ENCODE results near the gene PPP1R37.
A peak's percentile ranks its signal among the peaks of the same experiment; 100 is the strongest.

Gene PPP1R37

DNA sequence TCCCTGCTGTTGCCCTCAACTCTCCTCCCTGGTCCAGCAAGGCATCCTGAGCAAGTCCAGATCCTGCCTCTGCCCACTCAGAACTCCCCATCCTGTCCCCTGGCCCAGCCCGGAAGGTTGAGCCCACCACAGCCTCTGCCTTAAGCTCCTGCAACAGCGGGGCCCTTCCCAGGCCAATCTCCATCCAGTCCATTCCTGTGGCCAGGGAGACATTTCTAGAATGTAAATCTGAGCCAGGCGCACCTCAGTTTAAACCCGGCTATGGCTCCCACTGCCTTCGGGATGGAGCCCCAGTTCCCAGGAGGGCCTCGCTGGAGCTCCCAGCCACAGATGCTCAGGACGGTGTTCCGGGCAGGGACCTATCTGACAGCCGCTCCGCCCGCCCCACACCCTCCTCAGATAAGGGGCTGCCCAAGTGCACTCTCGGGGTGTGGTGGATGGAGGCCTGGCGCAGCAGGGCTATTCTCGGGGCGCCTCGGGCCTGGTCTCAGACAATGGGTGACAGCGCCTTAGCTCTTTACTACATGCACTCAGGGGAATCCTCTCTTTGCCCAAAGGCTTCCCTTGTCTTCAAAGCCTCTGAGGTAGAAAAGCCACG lies 79.7 kb downstream of the PPP1R37 start:
- ChIA-PET CTCF (interaction anchor here (1.7 kb wide), 1 partner anchor 46 kb away, joined by 3 read pairs; no protein-coding TSS in a partner anchor), POLR2A (no interaction called here)
- Histone ChIP-seq H3K4me3 (ENCODE audit: low read depth, low read length) (no peak overlapping the region), H3K36me3 (ENCODE audit: control insufficient read depth in 2 of 2, insufficient read depth in 1 of 2, low read length in 2 of 2) (no peaks in the 10 kb centered on the region), H3K4me1 (ENCODE audit: control insufficient read depth, insufficient read depth, low read length) (peaks cover 3% of the 10 kb centered on the region; the same call in 1 of the 2 replicates), H3K9me3 (ENCODE audit: control insufficient read depth, insufficient read depth, low read depth, low read length) (no peaks in the 10 kb centered on the region), H3K27ac (ENCODE audit: extremely low read depth, low read depth, low read length) (no peak overlapping the region)
- TF ChIP-seq FEZF1 (tag by site-specific recombination; IDR thresholded peaks at IDR 0.05) (no peak), ZNF624 (tag by site-specific recombination; IDR thresholded peaks at IDR 0.05) (no peak), ZNF394 (tag by site-specific recombination; IDR thresholded peaks at IDR 0.05; ENCODE audit: borderline replicate concordance) (no peak), ZFP3 (tag by site-specific recombination; IDR thresholded peaks at IDR 0.05; ENCODE audit: low read depth) (no peak), KLF1 (tag by site-specific recombination; IDR thresholded peaks at IDR 0.05) (peak; percentile 71)
- TF ChIP-seq, protein P1, sequence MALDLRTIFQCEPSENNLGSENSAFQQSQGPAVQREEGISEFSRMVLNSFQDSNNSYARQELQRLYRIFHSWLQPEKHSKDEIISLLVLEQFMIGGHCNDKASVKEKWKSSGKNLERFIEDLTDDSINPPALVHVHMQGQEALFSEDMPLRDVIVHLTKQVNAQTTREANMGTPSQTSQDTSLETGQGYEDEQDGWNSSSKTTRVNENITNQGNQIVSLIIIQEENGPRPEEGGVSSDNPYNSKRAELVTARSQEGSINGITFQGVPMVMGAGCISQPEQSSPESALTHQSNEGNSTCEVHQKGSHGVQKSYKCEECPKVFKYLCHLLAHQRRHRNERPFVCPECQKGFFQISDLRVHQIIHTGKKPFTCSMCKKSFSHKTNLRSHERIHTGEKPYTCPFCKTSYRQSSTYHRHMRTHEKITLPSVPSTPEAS (tag by site-specific recombination; IDR thresholded peaks at IDR 0.05) = no peak
- TF ChIP-seq, protein P2, sequence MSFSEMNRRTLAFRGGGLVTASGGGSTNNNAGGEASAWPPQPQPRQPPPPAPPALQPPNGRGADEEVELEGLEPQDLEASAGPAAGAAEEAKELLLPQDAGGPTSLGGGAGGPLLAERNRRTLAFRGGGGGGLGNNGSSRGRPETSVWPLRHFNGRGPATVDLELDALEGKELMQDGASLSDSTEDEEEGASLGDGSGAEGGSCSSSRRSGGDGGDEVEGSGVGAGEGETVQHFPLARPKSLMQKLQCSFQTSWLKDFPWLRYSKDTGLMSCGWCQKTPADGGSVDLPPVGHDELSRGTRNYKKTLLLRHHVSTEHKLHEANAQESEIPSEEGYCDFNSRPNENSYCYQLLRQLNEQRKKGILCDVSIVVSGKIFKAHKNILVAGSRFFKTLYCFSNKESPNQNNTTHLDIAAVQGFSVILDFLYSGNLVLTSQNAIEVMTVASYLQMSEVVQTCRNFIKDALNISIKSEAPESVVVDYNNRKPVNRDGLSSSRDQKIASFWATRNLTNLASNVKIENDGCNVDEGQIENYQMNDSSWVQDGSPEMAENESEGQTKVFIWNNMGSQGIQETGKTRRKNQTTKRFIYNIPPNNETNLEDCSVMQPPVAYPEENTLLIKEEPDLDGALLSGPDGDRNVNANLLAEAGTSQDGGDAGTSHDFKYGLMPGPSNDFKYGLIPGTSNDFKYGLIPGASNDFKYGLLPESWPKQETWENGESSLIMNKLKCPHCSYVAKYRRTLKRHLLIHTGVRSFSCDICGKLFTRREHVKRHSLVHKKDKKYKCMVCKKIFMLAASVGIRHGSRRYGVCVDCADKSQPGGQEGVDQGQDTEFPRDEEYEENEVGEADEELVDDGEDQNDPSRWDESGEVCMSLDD (tag by site-specific recombination; IDR thresholded peaks at IDR 0.05) = no peak

GRCh38 chr19:45173816-45174215 lies 80.8 kb downstream of the PPP1R37 start:
- TF ChIP-seq KLF8 (tag by site-specific recombination; IDR thresholded peaks at IDR 0.05) (no peak), ZNF501 (tag by site-specific recombination; IDR thresholded peaks at IDR 0.05) (no peak), ZNF155 (tag by site-specific recombination; IDR thresholded peaks at IDR 0.05) (no peak), ZNF37A (tag by site-specific recombination; IDR thresholded peaks at IDR 0.05) (no peak), ZNF398 (tag by site-specific recombination; IDR thresholded peaks at IDR 0.05) (no peak), ZNF10 (tag by site-specific recombination; IDR thresholded peaks at IDR 0.05) (no peak), GLI4 (tag by site-specific recombination; IDR thresholded peaks at IDR 0.05) (no peak), YY2 (tag by site-specific recombination; IDR thresholded peaks at IDR 0.05) (no peak), ZNF239 (tag by site-specific recombination; IDR thresholded peaks at IDR 0.05) (no peak), PBX3 (CRISPR knock-in tag; IDR thresholded peaks at IDR 0.05) (no peak), ZBTB7A (tag by site-specific recombination; IDR thresholded peaks at IDR 0.05; ENCODE audit: low read depth) (no peak), ZNF585B (tag by site-specific recombination; IDR thresholded peaks at IDR 0.05) (no peak), ZNF521 (tag by site-specific recombination; IDR thresholded peaks at IDR 0.05) (no peak), ZNF426 (tag by site-specific recombination; IDR thresholded peaks at IDR 0.05) (no peak), ZNF677 (tag by site-specific recombination; IDR thresholded peaks at IDR 0.05) (no peak)
- TF ChIP-seq, protein P3, sequence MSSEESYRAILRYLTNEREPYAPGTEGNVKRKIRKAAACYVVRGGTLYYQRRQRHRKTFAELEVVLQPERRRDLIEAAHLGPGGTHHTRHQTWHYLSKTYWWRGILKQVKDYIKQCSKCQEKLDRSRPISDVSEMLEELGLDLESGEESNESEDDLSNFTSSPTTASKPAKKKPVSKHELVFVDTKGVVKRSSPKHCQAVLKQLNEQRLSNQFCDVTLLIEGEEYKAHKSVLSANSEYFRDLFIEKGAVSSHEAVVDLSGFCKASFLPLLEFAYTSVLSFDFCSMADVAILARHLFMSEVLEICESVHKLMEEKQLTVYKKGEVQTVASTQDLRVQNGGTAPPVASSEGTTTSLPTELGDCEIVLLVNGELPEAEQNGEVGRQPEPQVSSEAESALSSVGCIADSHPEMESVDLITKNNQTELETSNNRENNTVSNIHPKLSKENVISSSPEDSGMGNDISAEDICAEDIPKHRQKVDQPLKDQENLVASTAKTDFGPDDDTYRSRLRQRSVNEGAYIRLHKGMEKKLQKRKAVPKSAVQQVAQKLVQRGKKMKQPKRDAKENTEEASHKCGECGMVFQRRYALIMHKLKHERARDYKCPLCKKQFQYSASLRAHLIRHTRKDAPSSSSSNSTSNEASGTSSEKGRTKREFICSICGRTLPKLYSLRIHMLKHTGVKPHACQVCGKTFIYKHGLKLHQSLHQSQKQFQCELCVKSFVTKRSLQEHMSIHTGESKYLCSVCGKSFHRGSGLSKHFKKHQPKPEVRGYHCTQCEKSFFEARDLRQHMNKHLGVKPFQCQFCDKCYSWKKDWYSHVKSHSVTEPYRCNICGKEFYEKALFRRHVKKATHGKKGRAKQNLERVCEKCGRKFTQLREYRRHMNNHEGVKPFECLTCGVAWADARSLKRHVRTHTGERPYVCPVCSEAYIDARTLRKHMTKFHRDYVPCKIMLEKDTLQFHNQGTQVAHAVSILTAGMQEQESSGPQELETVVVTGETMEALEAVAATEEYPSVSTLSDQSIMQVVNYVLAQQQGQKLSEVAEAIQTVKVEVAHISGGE (tag by site-specific recombination; conservative IDR thresholded peaks at IDR 0.05; ENCODE audit: low read depth) = no peak
- CTCF ChIA-PET = no interaction called here
- H3K9me3 ChIP-seq (ENCODE audit: control insufficient read depth, insufficient read depth, low read depth, low read length) = no peaks in the 10 kb centered on the region
- H3K27ac ChIP-seq (ENCODE audit: extremely low read depth, low read depth, low read length) = no peak overlapping the region
- POLR2A ChIA-PET = no interaction called here
- no peak overlapping the region for H3K4me3 ChIP-seq (ENCODE audit: low read depth, low read length)
- H3K4me1 ChIP-seq (ENCODE audit: control insufficient read depth, insufficient read depth, low read length) = peaks cover 3% of the 10 kb centered on the region; the same call in 1 of the 2 replicates
- no peaks in the 10 kb centered on the region for H3K36me3 ChIP-seq (ENCODE audit: control insufficient read depth in 2 of 2, insufficient read depth in 1 of 2, low read length in 2 of 2)

All from HEK293 (cell line).